GM23338 (cell line): ENCODE data around the gene A4GNT. TPM values are rescaled to one million over a fixed set of nuclear protein-coding genes. Genes with fewer than 3 reads are reported as not detected.

ENCODE experiments used
- ATAC-seq: fragments of 200-7000 bp; cut with Tn5 transposase; 3 replicates; pipeline ENCODE4 v1.9.1; 2020
- DNase-seq: peaks from one replicate; pipeline ENCODE4 v3.0.0-alpha.2; 2015; ENCODE audit warnings: low spot score
- H2AFZ ChIP-seq: fragments of 200-600 bp; sonication (generic); 2 replicates; pipeline ENCODE4 v1.8.0; 2016; ENCODE audit warnings: antibody characterized with exemption, mild to moderate bottlenecking, moderate library complexity
- H3F3A ChIP-seq: fragments of 200-600 bp; sonication (generic); replicated peaks from 2 replicates; pipeline ENCODE4 v1.8.0; 2017; ENCODE audit warnings: antibody characterized with exemption, mixed run types, low read depth
- H3K27ac ChIP-seq: fragments of 200-600 bp; sonication (generic); 2 replicates; pipeline ENCODE4 v1.6.1; 2016; ENCODE audit warnings: low read depth
- H3K27me3 ChIP-seq: fragments of 200-600 bp; sonication (generic); 2 replicates; pipeline ENCODE4 v1.8.0; 2016; ENCODE audit warnings: mild to moderate bottlenecking, mixed run types, moderate library complexity; ENCODE audit not compliant: insufficient read depth
- H3K36me3 ChIP-seq: fragments of 200-600 bp; sonication (generic); 2 replicates; pipeline ENCODE4 v1.8.0; 2016; ENCODE audit warnings: mild to moderate bottlenecking; ENCODE audit not compliant: insufficient read depth
- H3K4me1 ChIP-seq: fragments of 200-600 bp; sonication (generic); 2 replicates; pipeline ENCODE4 v1.8.0; 2016; ENCODE audit warnings: mild to moderate bottlenecking, moderate library complexity; ENCODE audit not compliant: insufficient read depth
- H3K4me2 ChIP-seq: fragments of 200-600 bp; sonication (generic); 2 replicates; pipeline ENCODE4 v1.7.1; 2017; ENCODE audit warnings: mixed run types
- H3K4me3 ChIP-seq: fragments of 200-600 bp; sonication (generic); 2 replicates; pipeline ENCODE4 v1.6.1; 2016; ENCODE audit warnings: mixed run types
- H3K79me2 ChIP-seq: fragments of 200-600 bp; sonication (generic); replicated peaks from 2 replicates; pipeline ENCODE4 v1.8.0; 2017; ENCODE audit warnings: mild to moderate bottlenecking; ENCODE audit not compliant: insufficient read depth
- H3K9me2 ChIP-seq: fragments of 200-600 bp; sonication (generic); 2 replicates; pipeline ENCODE4 v1.8.0; 2017; ENCODE audit not compliant: insufficient read depth
- H4K20me1 ChIP-seq: fragments of 200-600 bp; sonication (generic); replicated peaks from 2 replicates; pipeline ENCODE4 v1.8.0; 2017; ENCODE audit warnings: mild to moderate bottlenecking; ENCODE audit not compliant: insufficient read depth
- H3K27ac Mint-ChIP-seq: 2 replicates; pipeline ENCODE4 v1.8.0; 2020; ENCODE audit warnings: inconsistent platforms, mild to moderate bottlenecking, moderate library complexity, mixed read lengths
- H3K27me3 Mint-ChIP-seq: 3 replicates; pipeline ENCODE4 v1.8.0; 2022; ENCODE audit warnings: low read depth, mild to moderate bottlenecking, moderate library complexity, mixed read lengths, inconsistent platforms; ENCODE audit not compliant: insufficient read depth, poor library complexity
- H3K36me3 Mint-ChIP-seq: 3 replicates; pipeline ENCODE4 v1.8.0; 2021; ENCODE audit warnings: low read depth, mild to moderate bottlenecking, inconsistent platforms, moderate library complexity, mixed read lengths
- H3K4me1 Mint-ChIP-seq: 3 replicates; pipeline ENCODE4 v1.8.0; 2020; ENCODE audit warnings: mild to moderate bottlenecking, inconsistent platforms, mixed read lengths
- H3K4me3 Mint-ChIP-seq: 3 replicates; pipeline ENCODE4 v1.8.0; 2021; ENCODE audit warnings: moderate library complexity, mild to moderate bottlenecking, inconsistent platforms, mixed read lengths
- H3K9me3 Mint-ChIP-seq: 3 replicates; pipeline ENCODE4 v1.8.0; 2020; ENCODE audit warnings: moderate library complexity, mild to moderate bottlenecking, inconsistent platforms, mixed read lengths
- CREB1 ChIP-seq: fragments of 250-450 bp; sonication (Bioruptor Pico); IDR thresholded peaks from 2 replicates; pipeline ENCODE4 v1.5.0; 2020; ENCODE audit warnings: low read depth, mild to moderate bottlenecking, moderate library complexity
- CTCF ChIP-seq, 2 experiments: fragments of 200-600 bp in 1 of 2; sonication (generic) in 1 of 2; conservative IDR thresholded peaks; 2 replicates each; pipeline versions ENCODE4 v1.5.1 to v1.6.1; 2016 to 2017; ENCODE audit warnings: antibody characterized with exemption in 2 of 2, low read depth in 2 of 2, mild to moderate bottlenecking in 2 of 2, moderate library complexity in 1 of 2
- ETS1 ChIP-seq: IDR thresholded peaks from 2 replicates; pipeline ENCODE4 v1.6.1; 2016; ENCODE audit warnings: antibody characterized with exemption
- EZH2phosphoT487 ChIP-seq: fragments of 200-600 bp; sonication (generic); IDR thresholded peaks from one replicate; pipeline ENCODE4 v1.8.1; 2018; ENCODE audit warnings: antibody characterized with exemption; ENCODE audit not compliant: unreplicated experiment
- JUNB ChIP-seq: IDR thresholded peaks from one replicate; pipeline ENCODE4 v1.6.1; 2016; ENCODE audit warnings: antibody characterized with exemption; ENCODE audit not compliant: unreplicated experiment
- NANOG ChIP-seq: IDR thresholded peaks from 2 replicates; pipeline ENCODE4 v1.6.1; 2016; ENCODE audit warnings: antibody characterized with exemption, borderline replicate concordance
- POLR2AphosphoS5 ChIP-seq: IDR thresholded peaks from 2 replicates; pipeline ENCODE4 v1.6.1; 2016; ENCODE audit warnings: antibody characterized with exemption, low read depth
- REST ChIP-seq: IDR thresholded peaks from one replicate; pipeline ENCODE4 v1.6.1; 2018; ENCODE audit warnings: antibody characterized with exemption; ENCODE audit not compliant: unreplicated experiment
- STAT1 ChIP-seq: IDR thresholded peaks from one replicate; pipeline ENCODE4 v1.6.1; 2016; ENCODE audit warnings: antibody characterized with exemption; ENCODE audit not compliant: unreplicated experiment
- ZNF114 ChIP-seq: fragments of 250-450 bp; sonication (Bioruptor Pico); IDR thresholded peaks from 2 replicates; pipeline ENCODE4 v1.5.0; 2020; ENCODE audit warnings: mild to moderate bottlenecking, moderate library complexity
- ZNF331 ChIP-seq: fragments of 250-450 bp; sonication (Bioruptor Pico); IDR thresholded peaks from 2 replicates; pipeline ENCODE4 v1.5.0; 2020; ENCODE audit warnings: low read depth, mild to moderate bottlenecking, moderate library complexity
- ZNF462 ChIP-seq: fragments of 250-450 bp; sonication (Bioruptor Pico); IDR thresholded peaks from 2 replicates; pipeline ENCODE4 v1.5.0; 2020; ENCODE audit warnings: mild to moderate bottlenecking, moderate library complexity
- polyA plus RNA-seq: library from polyadenylated mRNA; unstranded; fragments of >200 nt; fragmentation: Nextera tagmentation; extraction: Ambion mirVana; gene quantifications from 2 replicates; pipeline ENCODE4 v1.2.1, GENCODE V29; 2016
- total RNA-seq: library from RNA; depleted of rRNA; stranded (reverse); fragments of >200 nt; shearing (Covaris generic); gene quantifications from 2 replicates; pipeline ENCODE4 v1.2.3, GENCODE V29; 2014

Gene A4GNT
- total and polyA plus RNA-seq, 2 experiments from 2014 or later: not detected

GRCh38 chr3:138135833-138136194 lies 3.6 kb upstream of the A4GNT start:
- Histone ChIP-seq H3K4me2 (no peak overlapping the region), H3K79me2 (no peaks in the 10 kb centered on the region), H2AFZ (peak overlapping the region; percentile 9; the same call in 1 of the 2 replicates), H3K4me1 (no peaks in the 10 kb centered on the region), H3K27me3 (no peaks in the 10 kb centered on the region), H3K4me3 (no peak overlapping the region), H4K20me1 (no peaks in the 10 kb centered on the region), H3K27ac (no peak overlapping the region), H3F3A (no peaks in the 10 kb centered on the region), H3K9me2 (peaks cover 34% of the 10 kb centered on the region), H3K36me3 (no peaks in the 10 kb centered on the region)
- no peak for TF ChIP-seq POLR2AphosphoS5
- TF ChIP-seq STAT1: no peak
- no peak for TF ChIP-seq EZH2phosphoT487
- TF ChIP-seq ZNF114 (CRISPR knock-in tag): no peak
- TF ChIP-seq ETS1: no peak
- TF ChIP-seq ZNF462 (CRISPR knock-in tag): no peak
- TF ChIP-seq CREB1 (CRISPR knock-in tag): no peak
- no peak for TF ChIP-seq NANOG
- TF ChIP-seq CTCF (conservative IDR thresholded peaks at IDR 0.05; ENCODE audit: low read depth in 2 of 2): no peak
- no peak for TF ChIP-seq REST
- TF ChIP-seq JUNB: no peak
- TF ChIP-seq ZNF331 (CRISPR knock-in tag): no peak
- no peak for DNase-seq
- Mint-ChIP-seq H3K4me1 (peaks cover 2% of the 10 kb centered on the region; the same call in 2 of the 3 replicates), H3K36me3 (no peaks in the 10 kb centered on the region), H3K27ac (no peak overlapping the region), H3K27me3 (no peaks in the 10 kb centered on the region), H3K9me3 (no peaks in the 10 kb centered on the region; the same call in 2 of the 3 replicates), H3K4me3 (no peak overlapping the region)
- ATAC-seq: no peak
